ENCODE data around the gene LTB. TPM values are rescaled to one million over a fixed set of nuclear protein-coding genes. Genes with fewer than 3 reads are reported as not detected.
A peak's percentile ranks its signal among the peaks of the same experiment; 100 is the strongest.

Gene LTB
- total and polyA plus RNA-seq, 9 of the 15 experiments (the other 6 are each of a cell fraction or from before 2014, with no cell fraction given): 0.07 to 0.51 TPM; not detected in 7

GRCh38 chr6:31620586-31621319 lies 38.5 kb upstream of the LTB start, which contains the start of gene PRRC2A (continued):
- TF ChIP-seq MTF1 (CRISPR knock-in tag; IDR thresholded peaks at IDR 0.05; ENCODE audit: borderline replicate concordance): 0 out of 2 replicates have a peak, but pooled peaks have one; percentile 14
- peak; percentile 95 for TF ChIP-seq RBBP5 (IDR thresholded peaks at IDR 0.05; ENCODE audit: borderline replicate concordance, insufficient read depth, low read length, poor library complexity, severe bottlenecking)
- TF ChIP-seq ETV6 (IDR thresholded peaks at IDR 0.05; ENCODE audit: borderline replicate concordance in 1 of 2, low read depth in 2 of 2, low read length in 1 of 2): no peak
- no peak for TF ChIP-seq ETV6 (CRISPR knock-in tag; IDR thresholded peaks at IDR 0.05; ENCODE audit: borderline replicate concordance)
- TF ChIP-seq ZNF133 (CRISPR knock-in tag; IDR thresholded peaks at IDR 0.05): 0 out of 2 replicates have a peak, but pooled peaks have one; percentile 26
- 0 out of 2 replicates have a peak, but pooled peaks have one; percentile 57 for TF ChIP-seq ESRRB (CRISPR knock-in tag; IDR thresholded peaks at IDR 0.05; ENCODE audit: borderline replicate concordance)
- TF ChIP-seq U2AF1 (optimal IDR thresholded peaks at IDR 0.05; ENCODE audit: low read depth, low read length): peak; percentile 82
- TF ChIP-seq ARID4B (CRISPR knock-in tag; IDR thresholded peaks at IDR 0.05): 0 out of 2 replicates have a peak, but pooled peaks have one; percentile 60
- TF ChIP-seq FOXP1 (CRISPR knock-in tag; IDR thresholded peaks at IDR 0.05): peak; percentile 89
- TF ChIP-seq TEAD1 (CRISPR knock-in tag; IDR thresholded peaks at IDR 0.05): peak in 1 of 2 experiments; percentile 49; a peak in 2 of 4 replicates
- peak; percentile 42 for TF ChIP-seq HMGN3 (IDR thresholded peaks at IDR 0.05; ENCODE audit: borderline replicate concordance, extremely low read depth, insufficient read length, low read depth, low read length)
- TF ChIP-seq ZKSCAN8 (CRISPR knock-in tag; IDR thresholded peaks at IDR 0.05): no peak
- peak; percentile 60 for TF ChIP-seq NFIC (IDR thresholded peaks at IDR 0.05)
- peak; percentile 18; the same call in 1 of the 2 replicates for TF ChIP-seq STAG1 (CRISPR knock-in tag; IDR thresholded peaks at IDR 0.05; ENCODE audit: borderline replicate concordance)
- TF ChIP-seq ZNF197 (CRISPR knock-in tag; IDR thresholded peaks at IDR 0.05; ENCODE audit: low read depth): peak; percentile 70; the same call in 1 of the 2 replicates
- peak; percentile 48 for TF ChIP-seq KLF13 (tag; IDR thresholded peaks at IDR 0.05; ENCODE audit: borderline replicate concordance, low read depth)
- TF ChIP-seq FIP1L1 (IDR thresholded peaks at IDR 0.05; ENCODE audit: low read depth, low read length, poor library complexity, severe bottlenecking): peak; percentile 58
- peak in 1 of 2 experiments; percentile 24; a peak in 1 of 4 replicates for TF ChIP-seq ZMIZ1 (IDR thresholded peaks at IDR 0.05; ENCODE audit: low read depth in 2 of 2, low read length in 2 of 2)

Data from K562 (cell line).